Stimulated activated CD4-positive, alpha-beta T cell treated with anti-CD3 and anti-CD28 coated beads, TNF-alpha, amount 100 ng/mL, for 48 hours (primary cell): ENCODE results near the gene SOX12.

Source experiments
- DNase-seq, 3 donors: peaks; one replicate each; pipeline ENCODE4 v3.0.0-alpha.2; 2020; ENCODE audit warnings: low read depth in 3 of 3

Gene SOX12

DNA sequence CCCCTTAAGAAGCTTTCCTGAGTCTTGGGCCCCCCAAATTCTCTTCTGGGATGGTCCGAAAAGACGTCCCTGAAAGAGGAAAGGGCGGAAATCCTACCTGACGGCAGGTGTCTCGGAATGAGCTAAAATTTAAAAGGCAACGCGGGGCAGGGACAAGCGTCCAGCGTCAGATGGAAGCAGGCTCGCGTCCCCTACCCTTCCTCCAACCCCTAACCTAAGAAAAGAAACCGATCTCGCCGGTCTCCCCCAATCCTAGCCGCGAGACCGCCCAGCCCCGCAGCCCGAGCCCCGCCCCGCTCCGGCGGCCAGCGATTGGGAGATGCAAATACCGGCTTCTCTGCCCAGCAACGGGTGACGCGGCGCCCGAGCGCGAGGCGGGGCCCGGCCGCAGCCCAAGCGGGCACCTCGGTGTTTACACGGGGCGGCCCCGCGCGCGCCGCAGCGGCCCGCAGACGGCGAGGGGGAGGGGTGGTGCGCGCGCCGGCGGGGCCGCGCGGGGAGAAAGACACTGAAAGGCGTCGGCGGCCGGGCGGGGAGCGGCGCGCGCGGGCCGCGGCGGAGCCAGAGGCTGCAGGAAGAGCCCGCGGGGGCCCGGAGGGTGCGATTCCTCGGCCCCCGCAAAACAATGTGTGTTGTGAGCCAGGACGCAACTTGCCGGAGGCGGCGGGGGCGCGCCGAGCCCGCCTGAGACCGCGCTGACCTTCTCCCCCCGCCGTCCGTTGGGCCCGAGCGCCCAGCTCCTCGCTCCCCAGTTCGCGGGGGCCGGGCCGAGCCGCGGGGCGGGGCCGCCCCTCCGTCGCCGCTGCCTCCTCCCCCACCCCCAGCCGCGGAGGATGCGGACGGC, at the start of gene SOX12:
Gene SOX12 (plus strand): TSS at position 508 of the 844 bp plus-strand sequence. CDS start 373 bp downstream, outside the sequence.
- peak; percentile 93 to 97 (median 95) for DNase-seq

DNA sequence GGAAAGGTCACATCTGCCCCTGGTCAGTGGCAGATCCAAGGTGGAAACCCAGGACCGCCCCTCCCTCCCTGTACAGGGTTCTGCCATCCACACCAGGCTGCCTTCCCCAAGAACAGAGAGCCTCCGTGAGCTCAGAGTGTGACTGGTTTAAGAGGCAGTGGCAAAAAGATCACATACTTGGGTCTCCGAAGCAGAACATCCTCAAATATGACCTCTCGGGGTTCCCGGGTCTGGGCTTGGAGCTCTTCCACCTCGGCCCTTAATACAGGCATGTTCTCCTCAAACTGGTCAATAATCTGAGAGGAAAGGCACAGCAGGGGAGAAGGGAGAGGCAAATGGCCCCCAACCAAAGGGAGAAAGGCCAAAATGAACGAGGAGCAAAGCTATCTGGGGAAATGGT, 49.6 kb upstream of the SOX12 start:
- no peak for DNase-seq

DNA sequence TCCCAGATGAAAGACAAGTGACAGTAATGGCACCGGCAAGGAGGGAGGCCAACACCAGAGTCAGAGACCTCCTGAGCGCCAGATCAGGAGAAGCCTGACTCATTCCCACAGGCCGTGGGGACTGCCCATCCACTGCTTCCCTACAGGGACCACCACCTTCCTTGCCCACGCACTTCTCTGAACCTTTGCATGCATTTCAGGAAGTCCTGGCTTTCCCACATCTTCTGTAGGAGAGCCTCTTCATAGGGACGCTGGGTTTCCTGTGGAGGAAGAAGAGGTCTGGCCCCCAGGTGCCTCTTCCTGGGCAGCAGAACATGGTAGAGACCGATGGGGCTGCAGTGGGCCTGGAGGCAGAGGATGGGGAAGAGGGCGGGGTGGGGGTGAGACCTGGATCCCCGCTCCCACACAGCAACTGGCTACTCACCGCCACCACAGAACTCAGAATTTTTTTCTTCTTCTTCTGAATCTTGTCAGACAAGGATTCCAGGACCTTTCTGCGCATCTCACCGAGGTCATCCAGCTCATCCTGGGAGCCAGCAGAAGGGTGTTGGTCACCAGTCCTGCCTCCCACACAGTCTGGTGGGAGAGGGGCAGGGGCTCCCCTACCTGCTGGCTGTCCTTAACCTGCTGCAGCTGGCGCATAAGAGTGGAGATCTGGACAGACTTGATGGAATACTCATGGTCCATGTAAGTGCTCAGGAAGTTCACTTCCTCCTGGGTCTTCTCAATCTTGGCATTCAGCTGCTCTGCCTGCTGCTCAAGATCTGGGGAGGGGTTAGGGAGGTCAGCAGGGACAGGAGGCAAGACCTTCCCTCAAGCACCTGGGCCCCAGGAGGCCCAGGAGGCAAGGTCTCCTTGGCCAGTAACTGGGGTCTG, 48.5 kb upstream of the SOX12 start:
- DNase-seq: no peak

DNA sequence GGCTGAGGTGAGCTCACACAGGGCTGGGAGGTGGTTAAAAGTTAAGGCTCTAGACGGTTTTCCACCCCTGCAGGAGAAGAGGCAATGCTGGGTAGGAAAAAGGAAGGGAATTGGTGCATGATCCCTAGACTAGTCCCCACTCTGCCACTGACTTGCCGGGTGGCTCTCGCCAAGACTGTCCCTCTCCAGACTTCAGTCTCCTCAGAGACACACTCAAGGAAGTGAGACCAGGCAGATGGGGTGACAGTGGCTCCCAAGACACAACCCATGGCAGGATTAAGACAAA, 47.9 kb upstream of the SOX12 start:
- no peak for DNase-seq

DNA sequence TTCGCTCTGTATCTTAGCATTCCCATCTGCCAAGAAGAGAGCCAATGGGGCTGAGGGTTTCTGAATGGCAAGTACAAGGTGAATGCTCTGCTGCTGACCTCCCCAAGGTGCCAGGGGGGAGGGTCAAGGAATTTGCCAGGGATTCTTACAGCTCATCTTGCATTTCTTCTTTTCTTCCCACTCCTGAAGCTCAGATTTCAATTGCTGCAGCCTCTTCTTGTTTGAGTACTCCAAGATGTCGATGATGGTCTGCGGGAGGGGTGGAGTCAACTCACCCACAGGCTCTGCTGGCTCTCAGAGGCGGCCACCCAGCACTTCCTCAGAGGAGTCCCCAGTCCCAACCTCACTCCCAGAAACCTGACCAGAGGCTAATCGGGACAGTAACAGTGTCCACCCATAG, 47.2 kb upstream of the SOX12 start:
- no peak for DNase-seq

DNA sequence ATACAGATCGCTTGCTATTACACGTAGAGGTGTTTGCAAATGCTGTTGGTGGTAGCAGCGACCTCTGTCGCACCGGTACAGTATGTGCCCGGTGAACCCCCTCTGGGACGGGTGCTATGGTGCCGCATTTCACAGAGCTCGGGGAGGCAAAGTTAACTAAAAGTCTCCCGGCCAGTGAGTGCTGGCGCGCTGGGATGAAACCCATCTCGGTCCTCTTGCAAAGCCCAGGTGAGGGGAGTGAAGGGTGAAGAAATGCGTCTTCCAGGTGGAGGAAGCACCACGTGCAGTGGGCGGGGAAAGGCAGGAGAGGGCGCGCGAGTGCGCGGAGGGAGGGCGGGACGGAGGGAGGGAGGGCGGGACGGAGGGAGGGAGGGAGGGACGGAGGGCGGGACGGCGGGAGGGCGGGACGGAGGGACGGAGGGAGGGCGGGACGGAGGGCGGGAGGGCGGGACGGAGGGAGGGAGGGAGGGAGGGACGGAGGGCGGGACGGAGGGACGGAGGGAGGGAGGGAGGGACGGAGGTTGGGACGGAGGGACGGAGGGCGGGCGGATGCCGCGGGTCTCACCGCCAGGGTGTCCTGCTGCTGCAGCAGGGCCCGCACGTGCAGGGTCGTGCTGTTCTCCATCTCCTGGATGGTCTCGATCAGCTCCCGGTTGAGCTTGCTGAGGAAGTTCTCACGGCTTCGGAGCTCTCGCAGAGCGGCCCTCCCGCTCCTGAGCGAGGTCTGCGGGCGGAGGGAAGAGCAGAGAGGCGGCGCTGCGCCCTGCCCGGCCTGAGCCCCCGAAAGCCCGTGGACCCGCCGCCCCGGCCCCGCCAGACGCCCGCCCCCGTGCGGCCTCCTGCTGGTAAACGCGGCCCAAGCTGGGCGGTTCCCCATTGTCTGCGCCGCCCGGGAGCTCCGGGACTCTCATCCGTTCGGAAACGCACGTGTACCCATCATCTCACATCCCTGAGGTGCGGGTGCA, 46.5 kb upstream of the SOX12 start:
- DNase-seq: no peak

DNA sequence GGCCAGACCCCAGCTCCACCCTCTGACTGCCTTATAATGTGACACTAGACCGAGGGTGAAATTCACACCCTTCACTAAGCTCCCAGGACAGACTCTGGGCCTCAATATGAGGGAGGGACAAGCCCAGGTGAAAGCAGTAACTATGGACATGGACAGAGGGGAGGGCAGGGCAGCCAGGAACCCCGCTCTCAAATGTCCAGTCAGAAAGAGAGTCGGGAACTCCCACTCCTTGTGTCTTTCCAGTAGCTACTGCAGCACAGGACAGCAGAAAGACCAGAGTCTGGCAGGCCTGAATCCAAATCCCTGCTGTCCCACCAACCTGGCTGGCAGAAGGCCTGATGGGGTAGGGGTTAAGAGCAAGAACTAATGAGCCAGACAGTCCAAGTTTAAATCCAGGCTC, 41.2 kb upstream of the SOX12 start:
- no peak for DNase-seq

DNA sequence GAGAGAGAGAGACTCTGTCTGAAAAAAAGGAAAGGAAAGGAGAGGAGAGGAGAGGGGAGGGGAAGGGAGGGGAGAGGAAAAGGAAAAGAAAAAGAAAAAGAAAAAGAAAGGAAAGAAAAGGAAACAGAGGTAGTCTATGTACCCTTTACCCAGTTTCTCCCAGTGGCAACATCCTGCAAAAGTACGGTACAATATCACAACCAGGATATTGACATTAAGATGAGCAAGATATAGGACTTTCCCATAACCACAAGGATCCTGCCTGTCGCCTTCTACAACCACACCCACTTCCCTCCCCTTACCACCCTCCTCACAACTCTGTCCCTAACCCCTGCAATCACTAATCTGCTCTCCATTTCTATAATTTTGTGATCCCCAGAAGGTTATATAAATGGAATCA, 38.8 kb upstream of the SOX12 start:
- no peak for DNase-seq

DNA sequence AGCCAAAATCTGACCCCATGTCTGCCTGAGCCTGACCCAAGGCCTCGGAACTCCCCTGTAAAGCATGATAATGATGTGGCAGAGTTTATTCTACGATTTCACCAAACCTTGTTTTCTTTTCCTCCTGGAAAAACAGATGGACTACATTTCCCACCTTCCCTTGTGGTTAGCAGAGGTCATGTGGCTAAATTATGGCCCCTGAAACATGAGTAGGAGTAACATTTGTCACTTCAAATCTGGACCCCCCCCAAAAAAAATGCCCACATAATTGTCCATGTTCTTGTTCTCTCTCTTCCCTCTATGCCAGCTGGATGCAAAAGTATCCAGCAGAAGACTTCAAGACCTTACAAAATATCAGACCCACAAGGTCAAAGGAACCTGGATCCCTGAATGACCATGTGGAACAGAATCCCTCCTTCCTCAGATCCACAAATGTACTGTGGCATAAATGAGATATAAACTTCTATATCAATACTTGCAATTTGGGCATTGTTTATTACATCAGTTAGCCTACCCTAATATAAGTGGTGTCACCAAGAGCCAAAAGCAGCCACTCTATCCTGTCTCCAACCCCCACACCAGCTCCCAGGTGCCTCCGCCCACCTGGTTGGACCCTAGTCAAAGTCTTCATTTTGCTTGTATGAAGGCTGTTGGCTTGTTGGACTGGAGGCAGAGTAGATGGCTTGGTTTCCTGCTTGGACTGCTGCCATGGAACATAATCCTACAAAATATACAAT, 36.2 kb upstream of the SOX12 start:
- no peak for DNase-seq

DNA sequence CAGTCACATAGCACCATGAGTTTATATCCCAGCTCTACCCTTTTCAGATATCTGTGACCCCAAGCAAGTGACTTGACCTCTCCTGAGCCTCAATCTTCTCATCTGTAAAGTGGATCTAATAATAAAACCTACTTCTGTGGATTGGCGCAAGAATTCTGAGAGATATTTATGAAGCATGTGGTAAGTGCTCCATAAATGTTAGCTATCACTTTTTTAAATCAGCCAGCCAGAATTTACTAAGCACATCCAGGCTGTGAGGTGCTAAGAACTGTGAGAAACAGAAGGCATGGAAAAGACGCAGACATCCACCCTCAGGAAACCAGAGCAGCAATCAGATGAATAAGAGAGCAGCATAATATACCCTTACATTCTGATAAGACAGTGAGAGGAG, 35.7 kb upstream of the SOX12 start:
- no peak for DNase-seq

DNA sequence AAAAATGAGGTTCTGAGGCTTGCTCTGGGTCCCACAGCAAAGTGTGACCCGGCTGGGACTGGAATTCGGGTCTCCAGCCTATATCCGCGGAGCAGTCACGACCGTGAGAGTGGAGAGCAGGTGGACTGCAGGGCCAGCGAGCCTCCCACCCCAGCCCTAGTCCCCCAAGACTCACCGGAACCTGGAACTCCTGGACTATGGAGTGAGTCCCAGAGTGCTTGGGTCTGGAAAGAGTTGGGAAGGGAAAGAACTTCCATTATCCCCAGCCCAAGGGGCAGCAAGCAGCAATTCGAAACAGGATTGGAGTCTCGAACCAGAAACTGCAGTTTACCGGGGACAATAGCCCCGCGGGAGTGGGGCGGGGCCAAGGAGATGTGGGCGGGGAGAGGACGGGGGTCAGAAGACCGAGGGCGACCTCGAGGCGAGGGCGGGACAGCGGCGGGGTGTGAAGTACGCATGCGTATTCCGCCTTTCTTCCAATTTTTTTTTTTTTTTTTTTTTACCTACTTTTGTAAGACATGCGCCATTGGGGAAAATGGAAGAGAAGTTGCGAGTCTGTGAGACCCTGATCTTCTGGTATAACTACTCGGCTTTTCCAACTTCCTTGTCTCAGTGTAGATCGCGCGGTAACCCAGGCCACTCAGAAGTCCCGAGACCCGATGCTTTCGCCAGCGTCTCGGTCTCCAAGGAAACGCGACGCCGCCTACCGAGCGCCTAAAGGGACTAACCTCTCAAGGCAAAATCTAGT, 35.1 kb upstream of the SOX12 start, which contains the start of gene C20orf96:
Gene C20orf96 (minus strand): TSS at position 667 of the 748 bp plus-strand sequence. CDS start 140 bp downstream, at position 527.
- peak; percentile 79 to 89 (median 79) for DNase-seq

DNA sequence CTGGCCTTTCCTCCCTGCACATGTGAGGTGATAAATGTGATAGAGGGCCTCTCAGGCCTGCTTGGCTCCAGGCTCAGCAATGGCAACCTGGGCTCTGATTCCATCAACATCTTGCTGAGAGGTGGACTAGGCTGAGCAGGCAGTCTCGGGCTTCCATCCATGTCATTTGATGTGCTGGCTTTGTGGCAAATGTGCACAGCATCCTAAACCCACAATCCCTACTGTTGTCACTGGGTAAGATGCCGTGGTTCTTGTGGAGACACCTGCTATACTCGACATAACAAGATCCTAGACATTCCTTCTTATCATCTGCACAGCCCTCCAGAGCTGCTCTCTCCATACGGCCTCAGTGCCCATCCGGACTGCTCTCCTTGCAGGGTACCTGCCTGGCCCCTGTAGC, 30.8 kb upstream of the SOX12 start:
- no peak for DNase-seq

DNA sequence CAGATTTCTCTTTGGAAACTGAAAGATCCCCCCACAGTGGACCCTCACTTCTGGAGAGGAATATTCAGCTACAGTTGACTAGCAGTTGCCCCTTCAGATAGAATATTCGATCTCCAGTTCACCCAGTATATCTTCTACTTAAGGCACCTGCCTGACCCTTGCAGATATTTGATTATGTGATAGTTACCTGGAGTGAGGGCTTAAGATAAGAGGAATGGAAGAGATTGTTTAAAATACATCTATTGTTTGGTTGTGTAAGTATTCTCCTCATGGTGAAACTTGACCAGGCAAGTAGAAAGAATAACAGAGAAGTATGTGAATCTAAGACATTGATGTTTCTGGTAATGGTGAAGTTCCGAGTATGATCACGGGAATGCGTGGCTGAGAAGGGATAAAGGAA, 29.5 kb upstream of the SOX12 start:
- no peak for DNase-seq

DNA sequence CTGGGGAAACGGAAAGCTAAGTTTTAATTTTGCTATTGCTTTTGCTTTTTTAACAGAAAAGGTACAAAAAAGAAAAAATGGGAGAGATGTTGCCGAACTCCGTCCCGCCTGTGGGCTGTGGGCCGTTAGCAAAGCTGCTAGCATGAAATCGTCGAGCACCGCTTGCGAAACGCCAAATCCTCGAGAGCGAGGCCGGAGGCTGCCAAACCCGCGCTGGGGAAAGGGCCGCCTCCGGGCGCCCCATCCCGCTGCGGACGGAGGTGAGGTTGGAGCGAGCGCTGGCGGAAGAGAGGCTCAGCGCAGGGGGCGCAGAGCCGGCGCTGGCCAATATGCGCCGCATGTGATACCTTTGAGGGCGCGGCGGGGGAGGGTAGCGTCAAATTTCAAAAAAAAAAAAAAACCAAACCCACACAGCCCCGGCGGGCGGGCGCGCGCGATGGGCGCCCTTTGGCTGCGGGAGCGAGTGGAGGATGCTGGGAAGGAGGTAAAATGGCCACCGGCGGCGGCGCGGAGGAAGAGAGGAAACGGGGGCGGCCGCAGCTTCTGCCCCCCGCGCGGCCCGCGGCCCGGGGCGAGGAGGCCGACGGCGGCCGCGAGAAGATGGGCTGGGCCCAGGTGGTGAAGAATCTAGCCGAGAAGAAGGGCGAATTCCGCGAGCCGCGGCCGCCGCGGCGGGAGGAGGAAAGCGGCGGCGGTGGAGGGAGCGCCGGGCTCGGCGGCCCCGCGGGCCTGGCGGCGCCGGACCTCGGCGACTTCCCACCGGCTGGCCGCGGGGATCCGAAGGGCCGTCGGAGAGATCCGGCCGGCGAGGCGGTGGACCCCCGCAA, 28.0 kb upstream of the SOX12 start, which contains the start of gene ZCCHC3:
Gene ZCCHC3 (plus strand): TSS at position 473 of the 827 bp plus-strand sequence. CDS start 17 bp downstream, at position 490.
- peak; percentile 65 to 75 (median 72) for DNase-seq

DNA sequence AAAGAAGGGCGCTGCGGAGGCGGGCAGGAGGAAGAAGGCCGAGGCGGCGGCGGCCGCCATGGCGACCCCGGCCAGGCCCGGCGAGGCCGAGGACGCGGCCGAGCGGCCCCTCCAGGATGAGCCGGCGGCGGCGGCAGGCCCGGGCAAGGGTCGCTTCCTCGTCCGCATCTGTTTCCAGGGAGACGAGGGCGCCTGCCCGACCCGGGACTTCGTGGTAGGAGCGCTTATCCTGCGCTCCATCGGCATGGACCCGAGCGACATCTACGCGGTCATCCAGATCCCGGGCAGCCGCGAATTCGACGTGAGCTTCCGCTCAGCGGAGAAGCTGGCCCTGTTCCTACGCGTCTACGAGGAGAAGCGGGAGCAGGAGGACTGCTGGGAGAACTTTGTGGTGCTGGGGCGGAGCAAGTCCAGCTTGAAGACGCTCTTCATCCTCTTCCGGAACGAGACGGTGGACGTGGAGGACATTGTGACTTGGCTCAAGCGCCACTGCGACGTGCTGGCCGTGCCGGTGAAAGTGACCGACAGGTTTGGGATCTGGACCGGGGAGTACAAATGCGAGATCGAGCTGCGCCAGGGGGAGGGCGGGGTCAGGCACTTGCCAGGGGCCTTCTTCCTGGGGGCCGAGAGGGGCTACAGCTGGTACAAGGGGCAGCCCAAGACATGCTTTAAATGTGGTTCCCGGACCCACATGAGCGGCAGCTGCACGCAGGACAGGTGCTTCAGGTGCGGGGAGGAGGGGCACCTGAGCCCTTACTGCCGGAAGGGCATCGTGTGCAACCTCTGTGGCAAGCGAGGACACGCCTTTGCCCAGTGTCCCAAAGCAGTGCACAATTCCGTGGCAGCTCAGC, 27.2 kb upstream of the SOX12 start:
- peak in 1 of 3 donors; percentile 40 for DNase-seq

DNA sequence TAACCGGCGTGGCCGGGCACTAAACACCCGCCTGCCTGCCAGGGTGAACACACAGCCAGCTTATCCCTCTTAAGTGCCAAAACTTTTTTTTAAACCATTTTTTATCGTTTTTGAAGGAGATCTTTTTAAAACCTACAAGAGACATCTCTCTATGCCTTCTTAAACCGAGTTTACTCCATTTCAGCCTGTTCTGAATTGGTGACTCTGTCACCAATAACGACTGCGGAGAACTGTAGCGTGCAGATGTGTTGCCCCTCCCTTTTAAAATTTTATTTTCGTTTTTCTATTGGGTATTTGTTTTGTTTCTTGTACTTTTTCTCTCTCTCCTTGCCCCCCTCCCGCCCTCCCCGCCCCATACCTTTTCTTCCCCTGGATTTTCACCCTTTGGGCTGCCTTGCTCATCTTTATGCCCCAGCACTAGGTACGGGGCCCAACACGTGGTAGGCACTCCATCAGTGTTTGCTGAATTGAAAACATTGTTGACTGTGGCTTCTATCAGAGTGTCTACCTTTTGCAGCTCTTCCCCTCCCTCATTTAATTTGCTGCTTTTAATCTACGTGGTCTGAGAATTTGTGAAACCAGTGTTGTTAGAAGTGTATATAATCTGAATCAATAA, 26.5 kb upstream of the SOX12 start:
- DNase-seq: no peak

DNA sequence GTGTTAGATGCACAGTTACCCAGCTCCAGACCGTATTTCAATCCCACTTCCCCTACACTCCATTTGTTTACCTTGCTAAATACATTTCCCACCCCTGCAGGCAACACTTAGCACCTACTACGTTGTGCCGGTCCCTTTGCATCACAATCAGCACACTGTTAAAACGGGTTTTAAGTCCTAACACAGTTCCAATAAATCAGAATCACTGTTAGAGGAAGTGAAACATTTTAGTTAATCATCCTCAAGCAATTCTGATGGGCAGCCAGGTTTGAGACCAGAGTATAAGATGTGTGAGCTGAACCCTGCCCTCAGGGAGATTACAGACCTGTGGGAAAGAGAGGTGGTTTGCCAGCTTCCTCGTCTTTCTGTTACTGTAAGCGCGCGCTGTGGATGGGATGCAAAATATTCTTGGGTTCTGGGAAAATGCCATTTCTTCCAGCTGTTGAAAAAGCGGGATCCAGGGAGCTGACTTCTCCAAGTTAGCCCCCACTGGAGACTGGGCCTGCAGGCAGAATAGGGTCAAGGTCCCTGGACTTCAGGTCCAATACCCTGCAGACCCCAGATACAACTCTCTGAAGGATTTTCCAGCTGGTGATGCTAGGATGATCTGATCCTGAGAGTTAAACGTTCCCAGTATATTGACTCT, 24.9 kb upstream of the SOX12 start:
- DNase-seq: no peak
